ENCODE results near the gene AMPH. TPM values are rescaled to one million over a fixed set of nuclear protein-coding genes. Genes with fewer than 3 reads are reported as not detected.

AMPH gene
- total and polyA plus RNA-seq, 2 of the 4 experiments (the other 2 are of a cell fraction) = 3.9 to 4.8 TPM

GRCh38 chr7:38506004-38506403 is 125.2 kb downstream of the AMPH start:
- Histone ChIP-seq H3K36me3 (ENCODE audit: control insufficient read depth, insufficient read depth, low read length) (no peaks in the 10 kb centered on the region), H3K4ac (ENCODE audit: low read depth, low read length) (no peak overlapping the region), H3K9me3 (ENCODE audit: control insufficient read depth, insufficient read depth, low read length) (no peaks in the 10 kb centered on the region), H3K18ac (ENCODE audit: low read depth, low read length) (no peak overlapping the region), H2BK20ac (ENCODE audit: low read depth, low read length) (no peak overlapping the region), H2AK5ac (ENCODE audit: low read depth, low read length) (no peak overlapping the region), H2BK5ac (ENCODE audit: low read depth, low read length, poor library complexity, severe bottlenecking) (no peak overlapping the region), H3K27me3 (ENCODE audit: control insufficient read depth, insufficient read depth, low read length) (no peaks in the 10 kb centered on the region), H2BK15ac (ENCODE audit: low read depth, low read length) (no peak overlapping the region), H4K8ac (ENCODE audit: low read depth in 2 of 2, low read length in 2 of 2) (no peak overlapping the region), H3K79me1 (ENCODE audit: low read depth in 1 of 2, low read length in 2 of 2) (no peaks in the 10 kb centered on the region), H3K9me1 (ENCODE audit: insufficient read depth, low read length) (no peaks in the 10 kb centered on the region), H3K4me2 (ENCODE audit: low read depth, low read length) (no peak overlapping the region), H3K56ac (ENCODE audit: extremely low read depth, insufficient read depth, low read length) (no peak overlapping the region), H4K5ac (ENCODE audit: low read depth, low read length) (no peak overlapping the region), H2BK120ac (ENCODE audit: low read depth, low read length) (no peak overlapping the region), H2AFZ (replicated peaks; ENCODE audit: low read length, poor library complexity) (no peak overlapping the region), H3K4me1 (ENCODE audit: control insufficient read depth, insufficient read depth, low read length) (no peaks in the 10 kb centered on the region; the same call in 1 of the 2 replicates), H3K27ac (ENCODE audit: insufficient read depth, low read length) (no peak overlapping the region), H3K9ac (ENCODE audit: low read depth, low read length) (no peak overlapping the region), H3K4me3 (ENCODE audit: insufficient read depth, low read depth, low read length) (no peak overlapping the region), H3K23ac (ENCODE audit: low read depth, low read length) (no peak overlapping the region), H3K14ac (replicated peaks; ENCODE audit: low read depth, low read length) (no peak overlapping the region), H4K91ac (ENCODE audit: insufficient read depth, low read depth, low read length) (no peak overlapping the region), H4K20me1 (ENCODE audit: insufficient read depth, low read length) (no peaks in the 10 kb centered on the region), H2AK9ac (replicated peaks; ENCODE audit: low read depth, low read length, poor library complexity) (no peak overlapping the region)
- no CpG with 5 or more reads among the region's 1 CpG for WGBS, 2 experiments (ENCODE audit: extremely low coverage in 2 of 2, insufficient read length in 1 of 2)
- no TSS peak for BruUV-seq (replicated peaks)
- POLR2A ChIA-PET (ENCODE audit: unreplicated experiment) = no interaction called here
- dilution Hi-C loops (cut with HindIII; ENCODE audit: low sequenced_read_pairs, unreplicated experiment) = no loop called here
- CTCF ChIA-PET = interaction anchor here (0.5 kb wide), 1 partner anchor 1145 kb away, joined by 3 read pairs; no protein-coding TSS in a partner anchor
- ATAC-seq (ENCODE audit: low read depth) (no peak), DNase-seq (no peak)
- intact Hi-C loops (cut with micrococcal nuclease) = no loop called here
- TF ChIP-seq CEBPB (IDR thresholded peaks at IDR 0.05; ENCODE audit: low read depth, low read length) (no peak), RCOR1 (IDR thresholded peaks at IDR 0.05; ENCODE audit: insufficient replicate concordance, low read length) (no peak), MAFK (IDR thresholded peaks at IDR 0.05; ENCODE audit: low read depth, low read length) (no peak), BHLHE40 (IDR thresholded peaks at IDR 0.05; ENCODE audit: low read depth, low read length) (no peak), FOS (IDR thresholded peaks at IDR 0.05; ENCODE audit: low read depth, low read length) (no peak), CHD1 (IDR thresholded peaks at IDR 0.05; ENCODE audit: low read depth, low read length) (no peak), RAD21 (IDR thresholded peaks at IDR 0.05; ENCODE audit: low read length) (no peak), POLR2A (IDR thresholded peaks at IDR 0.05; ENCODE audit: low read depth, low read length) (no peak), SMC3 (IDR thresholded peaks at IDR 0.05; ENCODE audit: low read depth, low read length) (no peak), USF2 (IDR thresholded peaks at IDR 0.05; ENCODE audit: low read depth, low read length) (no peak)
- TF ChIP-seq, protein P1, sequence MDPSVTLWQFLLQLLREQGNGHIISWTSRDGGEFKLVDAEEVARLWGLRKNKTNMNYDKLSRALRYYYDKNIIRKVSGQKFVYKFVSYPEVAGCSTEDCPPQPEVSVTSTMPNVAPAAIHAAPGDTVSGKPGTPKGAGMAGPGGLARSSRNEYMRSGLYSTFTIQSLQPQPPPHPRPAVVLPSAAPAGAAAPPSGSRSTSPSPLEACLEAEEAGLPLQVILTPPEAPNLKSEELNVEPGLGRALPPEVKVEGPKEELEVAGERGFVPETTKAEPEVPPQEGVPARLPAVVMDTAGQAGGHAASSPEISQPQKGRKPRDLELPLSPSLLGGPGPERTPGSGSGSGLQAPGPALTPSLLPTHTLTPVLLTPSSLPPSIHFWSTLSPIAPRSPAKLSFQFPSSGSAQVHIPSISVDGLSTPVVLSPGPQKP (IDR thresholded peaks at IDR 0.05; ENCODE audit: borderline replicate concordance, low read depth, low read length) = no peak
- in situ Hi-C loops (cut with MboI; ENCODE audit: low sequenced_read_pairs) = no loop called here
